ENCODE measurements around the gene RNF17.
A peak's percentile ranks its signal among the peaks of the same experiment; 100 is the strongest.

The RNF17 gene

GRCh38 chr13:24745861-24746617, 17.9 kb upstream of the RNF17 start:
- peak overlapping the region; percentile 16 for H3K4me3 ChIP-seq (ENCODE audit: low read depth, low read length)
- 0 out of 2 replicates have a peak, but pooled peaks have one; percentile 14 for TF ChIP-seq CTCF (IDR thresholded peaks at IDR 0.05; ENCODE audit: borderline replicate concordance, insufficient read depth, low read depth, low read length)

- TF ChIP-seq CTCF (IDR thresholded peaks at IDR 0.05; ENCODE audit: borderline replicate concordance, insufficient read depth, low read depth, low read length), result peak; percentile 62
- peak overlapping the region; percentile 16 for H3K4me3 ChIP-seq (ENCODE audit: low read depth, low read length)
These were observed 17.2 kb upstream of the RNF17 start for GRCh38 chr13:24746618-24747247.

- TF ChIP-seq CTCF (IDR thresholded peaks at IDR 0.05; ENCODE audit: borderline replicate concordance, insufficient read depth, low read depth, low read length), result no peak
- H3K4me3 ChIP-seq (ENCODE audit: low read depth, low read length), result peak overlapping the region; percentile 38
These were observed 16.5 kb upstream of the RNF17 start for GRCh38 chr13:24747248-24748060.

GRCh38 chr13:24748061-24748400, 15.9 kb upstream of the RNF17 start:
- H3K4me3 ChIP-seq (ENCODE audit: low read depth, low read length), result peak overlapping the region; percentile 38
- TF ChIP-seq CTCF (IDR thresholded peaks at IDR 0.05; ENCODE audit: borderline replicate concordance, insufficient read depth, low read depth, low read length), result no peak

GRCh38 chr13:24759197-24759596, 4.8 kb upstream of the RNF17 start:
- H3K4me3 ChIP-seq (ENCODE audit: low read depth, low read length), result no peak overlapping the region
- TF ChIP-seq CTCF (IDR thresholded peaks at IDR 0.05; ENCODE audit: borderline replicate concordance, insufficient read depth, low read depth, low read length), result no peak

GRCh38 chr13:24764276-24764630, 284 bp downstream of the RNF17 start:
- no peak for TF ChIP-seq CTCF (IDR thresholded peaks at IDR 0.05; ENCODE audit: borderline replicate concordance, insufficient read depth, low read depth, low read length)
- no peak overlapping the region for H3K4me3 ChIP-seq (ENCODE audit: low read depth, low read length)
